Ovary (tissue), 9 donors: Measurements from ENCODE around the gene TBL1X. TPM values are rescaled to one million over a fixed set of nuclear protein-coding genes. Genes with fewer than 3 reads are reported as not detected.
A peak's percentile ranks its signal among the peaks of the same experiment; 100 is the strongest.
"Not testable (repeated sequence)": the region's sequence is repeated elsewhere in the genome, so short reads cannot be mapped to it uniquely, and the experiment has no call there.

Experiments used
- DNase-seq, 5 donors: peaks; one replicate each; pipeline ENCODE4 v3.0.0-alpha.2; 2019 to 2020
- H3K27ac ChIP-seq, 2 donors: fragments of 200-600 bp; one replicate each; pipeline versions ENCODE4 v1.5.1 to v1.8.0; 2019 to 2022
- H3K27me3 ChIP-seq: fragments of 200-600 bp; one replicate; pipeline ENCODE4 v1.8.0; 2022
- H3K36me3 ChIP-seq: fragments of 200-600 bp; sonication (generic); one replicate; pipeline ENCODE4 v1.5.1; 2019
- H3K4me1 ChIP-seq: one replicate; pipeline ENCODE4 v1.8.1; 2013; ENCODE audit warnings: mild to moderate bottlenecking, moderate library complexity; ENCODE audit not compliant: insufficient read depth
- H3K4me3 ChIP-seq: fragments of 200-600 bp; sonication (generic); one replicate; pipeline ENCODE4 v1.5.1; 2017
- H3K9me3 ChIP-seq, 2 donors: fragments of 200-600 bp in 1 of 2; sonication (generic) in 1 of 2; one replicate each; pipeline versions ENCODE4 v1.5.1 to v1.8.1; 2013 to 2019; ENCODE audit warnings: mild to moderate bottlenecking in 1 of 2, moderate library complexity in 1 of 2
- CTCF ChIP-seq, 3 donors: fragments of 450-650 bp in 2 of 3; fragments of 200-600 bp in 1 of 3; IDR thresholded peaks; one replicate each; pipeline versions ENCODE4 v1.5.1 to v1.8.0; 2016 to 2022; ENCODE audit warnings: antibody characterized with exemption in 3 of 3, mild to moderate bottlenecking in 1 of 3
- EP300 ChIP-seq: sonication (generic); formaldehyde crosslinking; IDR thresholded peaks from one replicate; pipeline ENCODE4 v1.6.1; 2017; ENCODE audit warnings: antibody characterized with exemption
- POLR2A ChIP-seq: fragments of 450-650 bp; IDR thresholded peaks from one replicate; pipeline ENCODE4 v1.6.1; 2017; ENCODE audit warnings: antibody characterized with exemption, mild to moderate bottlenecking, moderate library complexity
- WGBS, 3 donors: extraction: QIAGEN DNeasy Blood & Tissue Kit in 1 of 3; methylation state at CpG; one replicate each; pipeline versions ENCODE4 v1.1.5 to v1.1.7; 2013 to 2017; 5-methylcytosine and 5-hydroxymethylcytosine counted together
- intact Hi-C, 4 donors: fragments of 100-400 bp; cut with DNase I; formaldehyde crosslinking; loops; one replicate each; pipeline versions ENCODE4 v1.11.0 to v1.15.1; 2022 to 2023
- polyA plus RNA-seq, 2 donors: library from polyadenylated mRNA; stranded (reverse); fragments of 200-250 nt in 1 of 2; fragments of 350-450 nt in 1 of 2; fragmentation: Illumina TruSeq in 1 of 2; extraction: RNeasy Lipid Tissue Mini Kit (QIAGEN cat#74804) in 1 of 2; gene quantifications; one replicate each; pipeline ENCODE4 v1.2.3, GENCODE V29; 2013 to 2014
- total RNA-seq, 7 donors: library from RNA; depleted of rRNA in 2 of 7; stranded (reverse); fragments of >200 nt in 2 of 7; fragmentation: NEBNext Ultra II Directional in 3 of 7; extraction: Animal tissue kit (Norgen Biotek cat#: 25700) in 3 of 7; gene quantifications; one replicate each; pipeline versions ENCODE4 v1.1.0 to v1.2.4, GENCODE V29; 2016 to 2023
- donor health status: DM: no; HTN: no; CAD: no; lungs with moderate emphysema.
- donor health status: DM: no; HTN: no; CAD: no.
- donor health status: Bipolar disorder and iron deficiency.
- donor health status: DM: yes; HTN: yes; CAD: no.
- donor health status: DM: no; HTN: no; CAD: no.
- donor health status: DM: yes; HTN: yes; CAD: no.

TBL1X gene
- total and polyA plus RNA-seq, 9 donors: 11.3 to 50.5 (median 32.0) TPM

GRCh38 chrX:9759337-9759736 is 294.5 kb downstream of the TBL1X start:
- no peak for DNase-seq
- H3K4me1 ChIP-seq: no peaks in the 10 kb centered on the region
- TF ChIP-seq POLR2A: no peak
- TF ChIP-seq CTCF (IDR thresholded peaks at IDR 0.05): no peak
- no peak for TF ChIP-seq EP300
- H3K27ac ChIP-seq: no peak overlapping the region
- WGBS, 3 donors: 70 to 79% (median 76%) methylated on average over 8 of the region's 8 CpGs
- H3K4me3 ChIP-seq: no peak overlapping the region
- no peaks in the 10 kb centered on the region for H3K36me3 ChIP-seq
- no peaks in the 10 kb centered on the region for H3K27me3 ChIP-seq
- intact Hi-C loops: no loop called here
- no peaks in the 10 kb centered on the region for H3K9me3 ChIP-seq

DNA sequence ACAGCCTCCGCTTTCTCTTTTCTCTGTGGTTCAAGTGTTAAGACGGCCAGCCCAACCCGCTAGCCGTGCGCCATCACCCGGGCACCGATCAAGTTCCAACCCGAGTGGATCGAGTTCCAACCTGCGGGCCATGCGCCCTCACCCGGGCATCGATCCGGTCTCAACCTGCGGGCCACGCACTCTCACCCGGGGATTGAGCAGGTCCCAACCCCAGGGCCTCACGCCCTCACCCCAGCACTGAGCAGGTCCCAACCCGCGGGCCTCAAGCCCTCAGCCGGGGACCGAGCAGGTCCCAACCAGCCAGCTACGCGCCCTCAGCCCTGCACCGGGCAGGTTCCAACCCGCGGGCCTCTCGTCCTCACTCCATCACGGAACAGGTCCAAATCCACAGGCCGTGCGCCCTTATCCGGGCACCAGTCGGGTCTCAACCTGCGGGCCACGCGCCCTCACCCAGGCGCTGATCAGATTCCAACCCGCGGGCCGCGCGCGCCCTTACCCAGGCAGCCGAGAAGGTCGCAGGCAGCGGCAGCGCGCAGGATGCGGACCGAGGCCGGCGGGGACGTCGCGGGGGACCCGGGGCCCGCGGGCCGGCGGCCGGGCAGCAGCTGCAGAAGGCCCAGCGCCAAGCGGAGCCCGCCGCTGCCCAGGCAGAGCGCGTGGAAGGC is 300.3 kb downstream of the TBL1X start:
- Histone ChIP-seq H3K27ac (no peak overlapping the region), H3K27me3 (no peaks in the 10 kb centered on the region), H3K36me3 (no peaks in the 10 kb centered on the region), H3K4me3 (no peak overlapping the region), H3K9me3 (no peaks in the 10 kb centered on the region), H3K4me1 (peaks cover 2% of the 10 kb centered on the region)
- DNase-seq: peak in 1 of 5 donors; percentile 25
- 21 to 30% (median 28%) methylated on average over 64 to 67 of the region's 67 CpGs for WGBS, 3 donors
- TF ChIP-seq EP300 (no peak), CTCF (IDR thresholded peaks at IDR 0.05) (no peak), POLR2A (no peak)
- intact Hi-C loops: no loop called here

- DNase-seq: peak in 3 of 5 donors; percentile 31 to 46 (median 44)
These were observed 300.9 kb downstream of the TBL1X start, which contains the start of gene GPR143 for GRCh38 chrX:9765737-9766097. Gene GPR143 (minus strand): TSS chrX:9765847. CDS start chrX:9765817, 30 bp downstream.

DNA sequence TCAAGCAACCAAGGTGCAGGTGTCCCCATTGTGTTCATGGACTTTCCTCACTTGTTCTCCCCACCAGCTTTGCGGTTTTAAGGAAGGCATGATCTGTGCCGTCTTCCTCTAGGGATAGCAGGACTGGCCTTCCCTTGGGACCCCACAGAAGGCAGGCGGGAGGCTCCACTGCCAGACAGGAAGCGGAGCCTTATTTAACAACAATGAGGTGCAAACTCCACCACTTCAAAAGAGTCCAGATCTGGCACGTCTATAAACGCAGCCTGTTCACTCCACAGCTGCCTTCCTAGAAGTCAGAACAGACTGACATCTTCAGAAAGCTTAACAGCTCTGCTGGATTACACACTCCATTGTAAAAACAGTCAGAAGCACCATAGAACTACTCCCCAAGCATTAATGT is 302.5 kb downstream of the TBL1X start:
- DNase-seq: no peak
- Histone ChIP-seq H3K4me1 (peaks cover 2% of the 10 kb centered on the region), H3K27ac (no peak overlapping the region), H3K36me3 (no peaks in the 10 kb centered on the region), H3K27me3 (no peaks in the 10 kb centered on the region), H3K9me3 (no peaks in the 10 kb centered on the region), H3K4me3 (no peak overlapping the region)
- no peak for TF ChIP-seq POLR2A
- no peak for TF ChIP-seq CTCF (IDR thresholded peaks at IDR 0.05)
- TF ChIP-seq EP300: no peak
- intact Hi-C loops: no loop called here
- 51 to 63% (median 60%) methylated on average over 6 of the region's 6 CpGs for WGBS, 3 donors

More at GRCh38 chrX:9765737-9766097, 300.9 kb downstream of the TBL1X start, which contains the start of gene GPR143:
- no peak within 1 kb of the TSS for H3K27ac ChIP-seq
- TF ChIP-seq CTCF (IDR thresholded peaks at IDR 0.05) (no peak), POLR2A (no peak), EP300 (no peak)
- H3K4me3 ChIP-seq: no peak within 1 kb of the TSS
- no peaks in the 10 kb centered on the region for H3K9me3 ChIP-seq
- peaks cover 2% of the 10 kb centered on the region for H3K4me1 ChIP-seq
- no peaks in the 10 kb centered on the region for H3K36me3 ChIP-seq
- no peaks in the 10 kb centered on the region for H3K27me3 ChIP-seq
- intact Hi-C loops: no loop called here
- WGBS, 3 donors: 9 to 24% (median 23%) methylated on average over 17 to 26 of the region's 26 CpGs

- H3K36me3 ChIP-seq, DNase-seq, H3K4me3 ChIP-seq, H3K27me3 ChIP-seq, H3K27ac ChIP-seq, intact Hi-C loops, H3K4me1 ChIP-seq, H3K9me3 ChIP-seq: not testable (repeated sequence)
- 76 to 87% (median 81%) methylated on average over 5 of the region's 5 CpGs for WGBS, 3 donors
These were observed 303.5 kb downstream of the TBL1X start for GRCh38 chrX:9768321-9768839.
